WTC11 (cell line): Measurements from ENCODE around the gene GLT6D1. TPM values are rescaled to one million over a fixed set of nuclear protein-coding genes. Genes with fewer than 3 reads are reported as not detected.
A peak's percentile ranks its signal among the peaks of the same experiment; 100 is the strongest.

Experiments used
- ATAC-seq: fragments of 200-7000 bp; cut with Tn5 transposase; 2 replicates; pipeline ENCODE4 v1.10.0; 2021; ENCODE audit warnings: mild to moderate bottlenecking, moderate library complexity
- Bru-seq: library from RNA; stranded (reverse); fragments of 400-500 nt; gene quantifications from one replicate; lab custom pipeline; 2021; lab: Mats Ljungman, UMichigan
- CTCF ChIA-PET: fragments of 300-600 bp; sonication (Branson Sonifier 250); formaldehyde crosslinking; loops from one replicate; lab custom pipeline; 2021; ENCODE audit warnings: antibody characterized with exemption; lab: Charles Lee
- POLR2A ChIA-PET: fragments of 350-600 bp; sonication (Branson Sonifier 250); formaldehyde crosslinking; loops from one replicate; lab custom pipeline; 2021; ENCODE audit warnings: antibody characterized with exemption; lab: Charles Lee
- DNase-seq: peaks from one replicate; pipeline ENCODE4 v3.0.0; 2021; ENCODE audit warnings: low spot score
- H3K27ac Mint-ChIP-seq: 2 replicates; pipeline ENCODE4 v1.8.0; 2021; ENCODE audit warnings: mixed read lengths
- H3K27me3 Mint-ChIP-seq: 2 replicates; pipeline ENCODE4 v1.8.0; 2021; ENCODE audit warnings: low read depth, mild to moderate bottlenecking, moderate library complexity, mixed read lengths
- H3K36me3 Mint-ChIP-seq: 2 replicates; pipeline ENCODE4 v1.8.0; 2021; ENCODE audit warnings: mixed read lengths
- H3K4me1 Mint-ChIP-seq: 2 replicates; pipeline ENCODE4 v1.8.0; 2022; ENCODE audit warnings: mixed read lengths
- H3K4me3 Mint-ChIP-seq: 2 replicates; pipeline ENCODE4 v1.8.0; 2021; ENCODE audit warnings: mild to moderate bottlenecking, moderate library complexity, mixed read lengths
- H3K9me3 Mint-ChIP-seq: 2 replicates; pipeline ENCODE4 v1.8.0; 2021; ENCODE audit warnings: mixed read lengths
- AR ChIP-seq: fragments of 250-450 bp; sonication (Bioruptor Pico); IDR thresholded peaks from 2 replicates; pipeline ENCODE4 v1.9.0; 2021; ENCODE audit warnings: mild to moderate bottlenecking
- ATF2 ChIP-seq: sonication (generic); formaldehyde crosslinking; IDR thresholded peaks from 2 replicates; pipeline ENCODE4 v1.8.1; 2022; ENCODE audit warnings: low read depth, missing genetic modification reagents, borderline replicate concordance
- CDX4 ChIP-seq: fragments of 250-450 bp; sonication (Bioruptor Pico); IDR thresholded peaks from 2 replicates; pipeline ENCODE4 v1.9.0; 2021; ENCODE audit warnings: moderate library complexity, mild to moderate bottlenecking, inconsistent platforms, borderline replicate concordance
- E2F4 ChIP-seq: sonication (generic); formaldehyde crosslinking; IDR thresholded peaks from 2 replicates; pipeline ENCODE4 v1.8.1; 2022; ENCODE audit warnings: low read depth, mild to moderate bottlenecking, moderate library complexity, missing genetic modification reagents, borderline replicate concordance
- HMGA2 ChIP-seq: fragments of 250-450 bp; sonication (Bioruptor Pico); IDR thresholded peaks from 2 replicates; pipeline ENCODE4 v1.4.0; 2021; ENCODE audit warnings: mild to moderate bottlenecking, moderate library complexity
- IRF1 ChIP-seq: sonication (generic); formaldehyde crosslinking; IDR thresholded peaks from 2 replicates; pipeline ENCODE4 v1.8.0; 2023; ENCODE audit warnings: missing genetic modification reagents
- KAT7 ChIP-seq: sonication (generic); formaldehyde crosslinking; IDR thresholded peaks from 2 replicates; pipeline ENCODE4 v1.8.1; 2023; ENCODE audit warnings: missing genetic modification reagents, mild to moderate bottlenecking, borderline replicate concordance
- NR1H2 ChIP-seq: sonication (generic); formaldehyde crosslinking; IDR thresholded peaks from 2 replicates; pipeline ENCODE4 v1.9.0; 2021; ENCODE audit warnings: mild to moderate bottlenecking, moderate library complexity, missing genetic modification reagents
- NR3C1 ChIP-seq: sonication (generic); formaldehyde crosslinking; conservative IDR thresholded peaks from 2 replicates; pipeline ENCODE4 v1.8.1; 2023; ENCODE audit warnings: low read depth, mild to moderate bottlenecking, missing genetic modification reagents
- PRDM15 ChIP-seq: sonication (generic); formaldehyde crosslinking; IDR thresholded peaks from 2 replicates; pipeline ENCODE4 v1.8.0; 2022; ENCODE audit warnings: missing genetic modification reagents
- RELA ChIP-seq: sonication (generic); formaldehyde crosslinking; IDR thresholded peaks from 2 replicates; pipeline ENCODE4 v1.8.1; 2022; ENCODE audit warnings: missing genetic modification reagents, mild to moderate bottlenecking, borderline replicate concordance
- SOX15 ChIP-seq: fragments of 250-450 bp; sonication (Bioruptor Pico); IDR thresholded peaks from 2 replicates; pipeline ENCODE4 v1.9.0; 2021; ENCODE audit warnings: mild to moderate bottlenecking
- ZNF219 ChIP-seq: sonication (generic); formaldehyde crosslinking; IDR thresholded peaks from 2 replicates; pipeline ENCODE4 v1.8.0; 2023; ENCODE audit warnings: missing genetic modification reagents, mild to moderate bottlenecking, borderline replicate concordance
- ZNF263 ChIP-seq: sonication (generic); formaldehyde crosslinking; IDR thresholded peaks from 2 replicates; pipeline ENCODE4 v1.8.1; 2022; ENCODE audit warnings: low read depth, mild to moderate bottlenecking, moderate library complexity, missing genetic modification reagents
- ZNF423 ChIP-seq: fragments of 250-450 bp; sonication (Bioruptor Pico); IDR thresholded peaks from 2 replicates; pipeline ENCODE4 v2.1.2; 2022; ENCODE audit warnings: mild to moderate bottlenecking, moderate library complexity
- ZNF532 ChIP-seq: fragments of 250-450 bp; sonication (Bioruptor Pico); IDR thresholded peaks from 2 replicates; pipeline ENCODE4 v1.9.0; 2021; ENCODE audit warnings: mild to moderate bottlenecking, borderline replicate concordance
- long read RNA-seq, 3 experiments: library from RNA in 1 of 3; library from capped mRNA in 1 of 3; library from polyadenylated mRNA in 1 of 3; unstranded in 2 of 3; stranded (forward) in 1 of 3; transcript quantifications; one replicate each; pipeline ENCODE4 v2.0.0, GENCODE V29; 2021
- total RNA-seq: library from RNA; stranded (reverse); gene quantifications from 3 replicates; pipeline ENCODE4 v1.2.3, GENCODE V29; 2021

Gene GLT6D1
- 0.25 to 0.37 TPM (median 0.27 TPM) in 3 replicates for total RNA-seq
- percentile 29 among the genes with signal in this experiment for Bru-seq, nascent RNA
- long read RNA-seq, experiment 1: 0 reads
- long read RNA-seq, experiment 2: 0 reads
- long read RNA-seq, experiment 3: 0 reads

- Mint-ChIP-seq H3K9me3 (peaks cover 78% of the 10 kb centered on the region), H3K27ac (no peak within 1 kb of the TSS), H3K36me3 (peaks cover 59% of the 10 kb centered on the region), H3K4me1 (peaks cover 9% of the 10 kb centered on the region), H3K27me3 (peaks cover 8% of the 10 kb centered on the region; the same call in 1 of the 2 replicates), H3K4me3 (no peak within 1 kb of the TSS)
- TF ChIP-seq HMGA2 (CRISPR knock-in tag) (no peak), NR1H2 (CRISPR knock-in tag) (no peak), SOX15 (CRISPR knock-in tag) (no peak), ZNF263 (CRISPR knock-in tag) (no peak), CDX4 (no peak), ZNF532 (CRISPR knock-in tag) (no peak), IRF1 (CRISPR knock-in tag) (no peak)
- POLR2A ChIA-PET: no interaction called here
- ATAC-seq (no peak), DNase-seq (no peak)
- CTCF ChIA-PET: no interaction called here
These were observed at the start of gene GLT6D1 for GRCh38 chr9:135639196-135639595. Gene GLT6D1 (minus strand): TSS chr9:135639540. CDS start chr9:135639187, 353 bp downstream.

GRCh38 chr9:135689011-135689410 lies 49.7 kb upstream of the GLT6D1 start:
- DNase-seq (no peak), ATAC-seq (no peak)
- Mint-ChIP-seq H3K4me3 (no peak overlapping the region), H3K27ac (no peak overlapping the region), H3K27me3 (no peaks in the 10 kb centered on the region), H3K4me1 (no peaks in the 10 kb centered on the region), H3K36me3 (no peaks in the 10 kb centered on the region), H3K9me3 (no peaks in the 10 kb centered on the region)
- ChIA-PET CTCF (no interaction called here), POLR2A (no interaction called here)
- TF ChIP-seq PRDM15 (no peak), ZNF219 (CRISPR knock-in tag) (no peak), AR (CRISPR knock-in tag) (no peak), ZNF423 (CRISPR knock-in tag) (no peak), NR3C1 (no peak), E2F4 (no peak), RELA (CRISPR knock-in tag) (no peak), ATF2 (CRISPR knock-in tag) (no peak), KAT7 (CRISPR knock-in tag) (no peak), SOX15 (CRISPR knock-in tag) (no peak)
